Naive B cell (primary cell): Measurements from ENCODE around the gene SLCO4A1. TPM values are rescaled to one million over a fixed set of nuclear protein-coding genes. Genes with fewer than 3 reads are reported as not detected.

ENCODE experiments used
- ATAC-seq, 2 donors: fragments of 150-1000 bp; cut with Tn5 transposase; 2 replicates each; pipeline ENCODE4 v1.10.0; 2021; ENCODE audit warnings: low read depth in 2 of 2, mild to moderate bottlenecking in 2 of 2, moderate library complexity in 2 of 2
- DNase-seq: peaks from one replicate; pipeline ENCODE4 v3.0.0; 2022
- H3K27ac Mint-ChIP-seq, 6 donors: one replicate each; pipeline ENCODE4 v1.8.0; 2020 to 2022; ENCODE audit warnings: mild to moderate bottlenecking in 6 of 6, mixed read lengths in 6 of 6, moderate library complexity in 5 of 6, inconsistent platforms in 2 of 6
- H3K27me3 Mint-ChIP-seq, 3 donors: one replicate each; pipeline ENCODE4 v1.8.0; 2021 to 2022; ENCODE audit warnings: mixed read lengths in 3 of 3, mild to moderate bottlenecking in 1 of 3
- H3K36me3 Mint-ChIP-seq, 2 donors: one replicate each; pipeline ENCODE4 v1.8.0; 2020 to 2022; ENCODE audit warnings: mixed read lengths in 2 of 2, inconsistent platforms in 1 of 2, mild to moderate bottlenecking in 1 of 2
- H3K4me1 Mint-ChIP-seq, 3 donors: one replicate each; pipeline ENCODE4 v1.8.0; 2020 to 2022; ENCODE audit warnings: mixed read lengths in 3 of 3, inconsistent platforms in 1 of 3, mild to moderate bottlenecking in 1 of 3, moderate library complexity in 1 of 3
- H3K4me3 Mint-ChIP-seq, 8 donors: one replicate each; pipeline ENCODE4 v1.8.0; 2020 to 2022; ENCODE audit warnings: mild to moderate bottlenecking in 8 of 8, mixed read lengths in 8 of 8, moderate library complexity in 8 of 8, inconsistent platforms in 2 of 8
- H3K9me3 Mint-ChIP-seq, 7 donors: one replicate each; pipeline ENCODE4 v1.8.0; 2020 to 2022; ENCODE audit warnings: mixed read lengths in 7 of 7, mild to moderate bottlenecking in 5 of 7, inconsistent platforms in 2 of 7, moderate library complexity in 1 of 7
- polyA plus RNA-seq, 6 donors: library from polyadenylated mRNA; unstranded; fragments of 300-500 nt; fragmentation: Illumina TruSeq; gene quantifications; one replicate each; pipeline ENCODE4 v1.2.3, GENCODE V29; 2021; ENCODE audit warnings: low read depth in 6 of 6

Gene SLCO4A1, protein sequence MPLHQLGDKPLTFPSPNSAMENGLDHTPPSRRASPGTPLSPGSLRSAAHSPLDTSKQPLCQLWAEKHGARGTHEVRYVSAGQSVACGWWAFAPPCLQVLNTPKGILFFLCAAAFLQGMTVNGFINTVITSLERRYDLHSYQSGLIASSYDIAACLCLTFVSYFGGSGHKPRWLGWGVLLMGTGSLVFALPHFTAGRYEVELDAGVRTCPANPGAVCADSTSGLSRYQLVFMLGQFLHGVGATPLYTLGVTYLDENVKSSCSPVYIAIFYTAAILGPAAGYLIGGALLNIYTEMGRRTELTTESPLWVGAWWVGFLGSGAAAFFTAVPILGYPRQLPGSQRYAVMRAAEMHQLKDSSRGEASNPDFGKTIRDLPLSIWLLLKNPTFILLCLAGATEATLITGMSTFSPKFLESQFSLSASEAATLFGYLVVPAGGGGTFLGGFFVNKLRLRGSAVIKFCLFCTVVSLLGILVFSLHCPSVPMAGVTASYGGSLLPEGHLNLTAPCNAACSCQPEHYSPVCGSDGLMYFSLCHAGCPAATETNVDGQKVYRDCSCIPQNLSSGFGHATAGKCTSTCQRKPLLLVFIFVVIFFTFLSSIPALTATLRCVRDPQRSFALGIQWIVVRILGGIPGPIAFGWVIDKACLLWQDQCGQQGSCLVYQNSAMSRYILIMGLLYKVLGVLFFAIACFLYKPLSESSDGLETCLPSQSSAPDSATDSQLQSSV
- 1 to 10 TPM in 3 of 6 donors, under 1 TPM in 3; 0.29 to 4.6 (median 0.91) TPM for polyA plus RNA-seq

DNA sequence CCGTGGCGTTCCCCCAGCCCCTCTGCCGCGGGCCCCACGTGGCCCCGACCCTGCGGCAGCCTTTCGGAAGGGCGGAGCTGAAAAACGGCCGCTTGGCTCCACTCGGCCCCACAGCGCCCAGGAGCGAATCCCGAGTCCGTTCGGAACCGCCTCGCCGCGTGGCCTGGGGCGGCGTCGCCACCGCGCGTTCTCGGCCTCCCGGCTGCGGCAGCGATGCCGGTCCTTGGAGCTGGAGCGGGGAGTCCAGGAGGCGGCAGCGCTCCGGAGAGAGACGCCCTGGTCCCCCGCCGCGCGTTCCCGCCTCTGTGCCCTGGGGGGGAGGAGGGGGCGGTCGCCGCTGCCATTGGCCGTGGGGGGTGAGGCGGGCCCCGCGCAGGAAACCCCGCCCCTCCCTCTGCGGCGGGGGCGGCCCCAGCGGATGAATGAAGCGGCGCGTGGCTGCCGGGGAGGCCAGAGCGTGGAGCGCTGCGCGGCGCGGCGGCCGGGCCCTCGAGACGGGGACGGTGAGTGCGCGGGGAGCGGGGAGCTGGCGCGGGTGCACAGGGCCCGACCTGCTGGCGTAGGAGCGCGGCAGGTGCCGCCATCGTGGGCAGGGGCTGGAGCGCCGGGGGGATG lies at the start of gene SLCO4A1:
SLCO4A1 (plus strand) TSS at position 453 of the 615 bp plus-strand sequence. CDS start 13,952 bp downstream, outside the sequence.
- peaks cover 14 to 17% (median 15%) of the 10 kb centered on the region in 3 donors for H3K4me1 Mint-ChIP-seq
- peak; percentile 89 for DNase-seq
- H3K27me3 Mint-ChIP-seq = peaks cover 0 to 10% (median 10%) of the 10 kb centered on the region in 3 donors
- no peaks in the 10 kb centered on the region for H3K36me3 Mint-ChIP-seq
- ATAC-seq = peak; percentile 88 to 89
- H3K4me3 Mint-ChIP-seq = peak within 1 kb of the TSS; percentile 82 to 93 (median 85)
- H3K27ac Mint-ChIP-seq = peak within 1 kb of the TSS; percentile 39 to 84 (median 57)
- no peaks in the 10 kb centered on the region for H3K9me3 Mint-ChIP-seq

DNA sequence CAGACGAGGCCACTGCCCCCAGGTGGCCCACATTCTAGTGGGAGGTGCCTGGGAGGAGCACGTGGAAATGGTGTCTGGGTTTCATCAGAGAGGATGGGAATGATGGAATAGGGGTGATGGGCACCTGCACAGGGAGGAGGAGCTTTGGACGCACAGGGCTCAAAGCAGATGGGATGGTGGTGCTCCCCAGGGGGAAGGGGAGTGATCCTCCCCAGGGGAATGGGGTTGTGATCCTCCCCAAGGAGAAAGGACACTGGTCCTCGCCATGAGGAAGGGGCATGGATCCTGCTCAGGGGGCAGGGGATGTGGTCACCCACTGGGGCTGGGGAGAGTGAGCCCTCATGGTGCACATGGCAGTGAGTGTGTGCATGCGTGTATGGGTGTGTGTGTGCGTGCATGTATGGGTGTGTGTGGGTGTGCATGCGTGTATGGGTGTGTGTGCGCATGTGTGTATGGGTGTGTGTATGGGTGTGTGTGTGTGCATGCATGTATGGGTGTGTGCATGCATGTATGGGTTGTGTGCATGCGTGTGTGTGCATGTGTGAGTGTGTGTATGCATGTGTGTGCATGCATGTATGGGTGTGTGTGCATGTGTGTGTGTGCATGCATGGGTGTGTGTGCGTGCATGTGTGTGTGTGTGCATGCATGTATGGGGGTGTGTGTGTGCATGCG lies 49.7 kb upstream of the SLCO4A1 start:
- peaks cover under 1 to 15% (median 4%) of the 10 kb centered on the region in 3 donors for H3K4me1 Mint-ChIP-seq

DNA sequence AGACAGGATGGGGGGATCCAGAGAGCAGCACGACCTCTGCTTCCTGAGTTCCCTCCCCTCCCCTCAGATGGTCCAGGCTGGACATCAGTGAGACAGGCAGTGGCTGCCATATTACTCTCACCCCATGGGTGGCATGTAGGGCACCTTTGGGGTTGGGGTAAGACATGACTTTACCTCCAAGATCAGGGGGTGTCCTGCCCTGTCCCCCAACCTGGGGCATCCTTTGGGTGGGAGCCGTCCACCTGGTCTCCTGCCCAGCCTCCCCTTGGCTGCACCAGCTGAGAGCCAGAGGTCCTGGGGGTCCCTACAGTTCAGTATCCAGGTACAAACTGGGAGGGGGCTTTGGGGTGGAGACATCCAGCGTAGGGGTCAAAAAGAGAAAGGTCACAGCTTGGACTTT lies 48.7 kb upstream of the SLCO4A1 start:
- peaks cover 16 to 73% (median 40%) of the 10 kb centered on the region in 3 donors for H3K27me3 Mint-ChIP-seq
- H3K4me1 Mint-ChIP-seq = peaks cover 10 to 24% (median 10%) of the 10 kb centered on the region in 3 donors
- H3K36me3 Mint-ChIP-seq = no peaks in the 10 kb centered on the region
- no peak overlapping the region for H3K27ac Mint-ChIP-seq
- DNase-seq (no peak), ATAC-seq (no peak)
- H3K9me3 Mint-ChIP-seq = peaks cover 0 to 4% (median 0%) of the 10 kb centered on the region in 7 donors
- H3K4me3 Mint-ChIP-seq = no peak overlapping the region

More for the DNA sequence above, 49.7 kb upstream of the SLCO4A1 start:
- no peaks in the 10 kb centered on the region for H3K9me3 Mint-ChIP-seq
- no peaks in the 10 kb centered on the region for H3K36me3 Mint-ChIP-seq
- peak overlapping the region in 2 of 6 donors; percentile 32 for H3K27ac Mint-ChIP-seq
- peak overlapping the region in 1 of 8 donors; percentile 50 for H3K4me3 Mint-ChIP-seq
- ATAC-seq = no peak
- no peak for DNase-seq
- H3K27me3 Mint-ChIP-seq = peaks cover 16 to 67% (median 40%) of the 10 kb centered on the region in 3 donors

DNA sequence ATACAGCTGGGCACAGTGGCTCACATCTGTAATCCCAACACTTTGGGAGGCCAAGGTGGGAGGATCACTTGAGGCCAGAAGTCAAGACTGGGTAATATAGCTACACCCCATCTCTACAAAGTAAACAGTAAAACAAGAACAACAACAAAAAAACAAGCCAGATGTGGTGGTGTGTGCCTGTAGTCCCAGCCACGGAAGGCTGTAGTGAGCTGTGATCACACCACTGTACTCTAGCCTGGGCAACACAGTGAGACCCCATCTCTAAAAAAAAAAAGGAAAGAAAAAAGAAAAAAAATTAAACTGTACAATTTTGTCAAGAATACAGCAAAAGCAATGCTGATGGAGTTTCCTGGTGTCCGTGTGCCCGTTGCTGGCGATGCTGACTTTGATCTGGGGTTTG lies 47.2 kb upstream of the SLCO4A1 start:
- Mint-ChIP-seq H3K36me3 (no peaks in the 10 kb centered on the region), H3K9me3 (peaks cover 0 to 4% (median 0%) of the 10 kb centered on the region in 7 donors), H3K4me1 (peaks cover 15 to 38% (median 18%) of the 10 kb centered on the region in 3 donors), H3K4me3 (no peak overlapping the region), H3K27me3 (peaks cover 16 to 64% (median 40%) of the 10 kb centered on the region in 3 donors), H3K27ac (no peak overlapping the region)
- no peak for DNase-seq
- ATAC-seq = no peak

DNA sequence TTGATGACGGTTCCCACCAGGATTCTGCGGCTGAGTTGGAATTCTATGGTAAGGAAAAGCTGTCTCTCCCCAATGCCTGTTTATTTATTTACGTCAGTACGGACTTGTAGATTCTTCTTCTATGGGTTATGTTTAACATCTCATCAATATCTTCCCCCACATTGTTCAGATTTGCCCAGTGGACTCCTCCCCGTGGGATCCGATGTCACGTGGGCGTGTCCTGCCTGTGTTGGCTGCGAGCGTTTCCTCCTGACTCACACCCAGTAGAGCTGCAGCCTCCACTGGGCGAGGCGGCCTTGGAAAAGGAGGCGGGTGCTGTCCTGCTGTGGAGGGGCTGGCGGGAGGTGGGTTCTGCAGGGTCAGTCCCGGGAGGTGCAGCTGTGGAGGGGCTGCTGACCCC lies 46.8 kb upstream of the SLCO4A1 start:
- Mint-ChIP-seq H3K4me3 (no peak overlapping the region), H3K4me1 (peaks cover 15 to 41% (median 18%) of the 10 kb centered on the region in 3 donors), H3K27ac (peak overlapping the region in 1 of 6 donors; percentile 2), H3K27me3 (peaks cover 16 to 59% (median 39%) of the 10 kb centered on the region in 3 donors), H3K9me3 (peaks cover 0 to 4% (median 0%) of the 10 kb centered on the region in 7 donors), H3K36me3 (no peaks in the 10 kb centered on the region)
- DNase-seq = no peak
- no peak for ATAC-seq

DNA sequence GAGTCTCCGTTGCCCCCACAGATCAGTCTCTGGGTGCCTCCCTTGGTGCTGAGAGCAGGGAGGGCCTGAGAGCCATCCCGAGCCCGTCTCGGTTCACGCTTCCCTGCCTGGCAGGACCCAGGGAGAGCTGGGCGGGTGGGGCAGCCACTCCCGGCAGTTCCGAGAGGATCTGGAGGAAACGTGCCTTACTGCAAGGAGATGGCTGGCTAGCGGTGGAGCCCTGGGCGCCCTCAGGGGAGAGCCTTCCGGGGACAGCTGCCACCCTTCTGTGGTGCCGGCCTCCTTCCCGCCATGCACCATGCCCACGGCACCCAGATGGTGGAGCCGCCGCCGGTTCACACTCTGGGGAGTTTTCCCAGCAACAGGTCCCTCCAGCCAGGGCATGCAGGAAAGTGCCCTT lies 45.8 kb upstream of the SLCO4A1 start:
- peaks cover 15 to 49% (median 29%) of the 10 kb centered on the region in 3 donors for H3K27me3 Mint-ChIP-seq
- no peaks in the 10 kb centered on the region for H3K36me3 Mint-ChIP-seq
- no peak overlapping the region for H3K27ac Mint-ChIP-seq
- H3K4me1 Mint-ChIP-seq = peaks cover 17 to 42% (median 18%) of the 10 kb centered on the region in 3 donors
- peaks cover 0 to 4% (median 0%) of the 10 kb centered on the region in 7 donors for H3K9me3 Mint-ChIP-seq
- ATAC-seq (no peak), DNase-seq (no peak)
- no peak overlapping the region for H3K4me3 Mint-ChIP-seq

DNA sequence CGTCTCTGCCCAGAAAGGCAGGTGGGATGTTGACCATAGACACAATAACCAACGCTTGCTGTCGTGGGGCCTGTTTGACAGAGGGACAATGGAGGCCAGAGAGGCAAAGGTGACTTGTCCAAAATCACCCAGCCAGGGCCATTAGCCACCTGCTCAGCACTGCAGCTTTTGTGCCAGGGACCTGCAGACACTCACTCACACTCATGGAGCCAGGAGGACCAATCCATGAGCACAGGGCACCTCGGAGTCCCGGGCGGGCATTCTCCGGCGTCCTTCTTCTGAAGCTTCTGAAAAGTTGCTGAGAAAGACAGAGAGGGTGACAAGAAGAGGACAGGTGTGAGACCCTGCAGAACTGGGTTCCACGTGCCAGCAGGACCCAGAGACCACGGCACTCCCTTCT lies 45.4 kb upstream of the SLCO4A1 start:
- DNase-seq (no peak), ATAC-seq (no peak)
- Mint-ChIP-seq H3K4me3 (no peak overlapping the region), H3K4me1 (peaks cover 15 to 43% (median 21%) of the 10 kb centered on the region in 3 donors), H3K36me3 (no peaks in the 10 kb centered on the region), H3K27ac (no peak overlapping the region), H3K27me3 (peaks cover 13 to 45% (median 25%) of the 10 kb centered on the region in 3 donors), H3K9me3 (peaks cover 0 to 4% (median 0%) of the 10 kb centered on the region in 7 donors)

DNA sequence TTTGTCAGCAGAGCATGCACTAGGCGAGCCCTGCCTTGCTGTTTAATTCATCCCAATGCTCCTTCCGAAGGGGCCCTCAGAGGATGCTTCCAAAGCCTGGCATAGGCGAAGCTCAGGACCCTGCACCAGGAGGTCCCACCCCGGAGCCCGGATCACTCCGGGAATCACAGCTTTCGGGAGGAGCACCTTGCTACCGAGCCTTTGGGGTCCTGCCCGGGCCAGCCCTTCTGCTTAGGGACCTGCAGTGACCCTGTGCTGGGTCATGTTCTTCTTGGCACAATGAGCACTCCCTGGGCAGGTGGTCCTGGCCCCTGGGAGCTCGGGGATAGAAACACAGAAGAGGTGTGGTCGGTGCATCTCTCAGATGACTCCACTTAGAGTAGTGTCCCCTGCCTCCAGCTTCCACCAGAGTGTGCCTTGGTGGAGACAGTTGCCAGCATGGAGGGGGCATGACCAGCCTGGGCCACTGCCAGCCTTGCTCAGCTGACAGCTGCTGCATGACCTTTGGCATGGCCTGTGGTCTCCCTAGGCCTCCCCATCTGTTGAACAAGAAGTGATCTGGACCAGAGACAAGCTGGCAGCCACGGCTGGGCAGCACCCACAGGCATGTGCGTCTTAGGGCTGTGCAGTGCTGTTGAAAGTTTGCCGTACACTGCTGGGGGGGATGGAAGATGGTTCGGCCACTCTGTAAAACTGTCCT lies 44.7 kb upstream of the SLCO4A1 start:
- Mint-ChIP-seq H3K4me3 (peak overlapping the region in 1 of 8 donors; percentile 15), H3K36me3 (no peaks in the 10 kb centered on the region), H3K27me3 (peaks cover 17 to 39% (median 18%) of the 10 kb centered on the region in 3 donors), H3K9me3 (peaks cover 0 to 4% (median 0%) of the 10 kb centered on the region in 7 donors), H3K27ac (no peak overlapping the region), H3K4me1 (peaks cover 21 to 44% (median 28%) of the 10 kb centered on the region in 3 donors)
- ATAC-seq = no peak
- DNase-seq = no peak

DNA sequence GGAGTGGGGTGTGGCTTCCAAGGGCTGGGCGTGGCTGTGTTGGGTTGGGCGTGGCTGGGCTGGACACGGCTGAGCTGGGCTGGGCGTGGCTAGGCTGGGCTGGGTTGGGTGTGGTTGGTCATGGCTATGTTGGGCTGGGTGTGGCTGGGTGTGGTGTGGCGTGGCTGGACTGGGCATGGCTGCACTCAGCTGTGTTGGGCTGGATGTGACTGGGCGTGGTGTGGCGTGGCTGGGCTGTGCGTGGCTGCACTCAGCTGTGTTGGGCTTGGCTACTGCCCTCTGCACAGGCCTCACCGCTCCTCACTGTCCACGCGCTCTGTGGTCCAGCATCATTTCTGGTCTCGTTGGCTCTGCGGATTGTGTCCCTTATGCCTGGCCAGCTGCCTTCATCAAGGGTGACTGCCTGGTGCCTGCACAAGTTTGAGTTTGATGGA lies 43.5 kb upstream of the SLCO4A1 start:
- Mint-ChIP-seq H3K4me1 (peaks cover 28 to 54% (median 39%) of the 10 kb centered on the region in 3 donors), H3K9me3 (peaks cover 0 to 4% (median 0%) of the 10 kb centered on the region in 7 donors), H3K4me3 (peak overlapping the region in 4 of 8 donors; percentile 32 to 68 (median 38)), H3K36me3 (no peaks in the 10 kb centered on the region), H3K27me3 (peaks cover 16 to 32% (median 17%) of the 10 kb centered on the region in 3 donors), H3K27ac (peak overlapping the region in 3 of 6 donors; percentile 18 to 85 (median 57))
- DNase-seq (no peak), ATAC-seq (no peak)

DNA sequence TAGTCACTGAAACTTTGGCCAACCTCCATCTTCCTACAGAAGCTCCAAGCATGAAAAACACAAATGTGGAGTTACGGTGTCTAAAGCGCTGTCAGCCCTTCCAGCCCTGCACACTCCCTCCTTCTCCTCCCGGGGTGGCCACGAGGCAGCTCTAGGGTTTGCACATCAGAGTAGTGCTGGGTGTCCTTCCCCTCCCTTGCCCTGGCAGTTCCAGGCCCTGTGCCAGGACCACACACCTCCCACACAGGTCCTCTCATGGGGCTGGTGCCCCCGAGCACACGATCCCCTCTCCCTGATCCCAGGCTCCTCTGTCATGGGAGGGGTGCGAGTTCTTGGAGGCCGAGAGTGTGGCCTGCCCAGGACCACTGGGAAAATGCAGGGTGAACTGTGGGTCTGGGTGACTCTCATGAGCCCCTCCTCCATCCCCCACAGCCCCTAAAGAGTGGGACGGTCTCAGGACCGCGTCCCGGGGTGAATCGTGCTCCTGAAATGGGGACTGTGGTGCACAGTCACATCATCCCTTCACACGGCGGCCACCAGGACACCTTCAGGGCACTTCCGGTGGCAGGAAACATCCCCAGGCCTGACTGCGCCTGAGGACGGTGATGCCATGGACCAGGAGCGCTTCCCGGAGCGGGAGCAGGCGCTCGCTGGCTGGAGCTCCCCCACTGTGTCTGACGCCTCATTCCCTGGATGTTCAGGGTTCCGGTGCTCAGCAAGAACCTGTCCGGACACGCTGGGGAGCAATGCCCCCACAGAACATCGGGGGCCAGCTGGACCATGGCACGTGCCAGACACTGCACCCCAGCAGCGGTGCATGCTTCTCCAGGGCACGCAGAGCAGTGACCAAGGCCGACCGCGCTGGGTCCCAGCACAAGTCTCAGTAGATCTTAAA lies 42.8 kb upstream of the SLCO4A1 start:
- Mint-ChIP-seq H3K27ac (peak overlapping the region in 1 of 6 donors; percentile 65), H3K27me3 (peaks cover 14 to 31% (median 17%) of the 10 kb centered on the region in 3 donors), H3K4me3 (peak overlapping the region in 2 of 8 donors; percentile 32 to 68), H3K4me1 (peaks cover 28 to 54% (median 45%) of the 10 kb centered on the region in 3 donors), H3K9me3 (peaks cover 0 to 4% (median 0%) of the 10 kb centered on the region in 7 donors), H3K36me3 (no peaks in the 10 kb centered on the region)
- DNase-seq (no peak), ATAC-seq (no peak)

DNA sequence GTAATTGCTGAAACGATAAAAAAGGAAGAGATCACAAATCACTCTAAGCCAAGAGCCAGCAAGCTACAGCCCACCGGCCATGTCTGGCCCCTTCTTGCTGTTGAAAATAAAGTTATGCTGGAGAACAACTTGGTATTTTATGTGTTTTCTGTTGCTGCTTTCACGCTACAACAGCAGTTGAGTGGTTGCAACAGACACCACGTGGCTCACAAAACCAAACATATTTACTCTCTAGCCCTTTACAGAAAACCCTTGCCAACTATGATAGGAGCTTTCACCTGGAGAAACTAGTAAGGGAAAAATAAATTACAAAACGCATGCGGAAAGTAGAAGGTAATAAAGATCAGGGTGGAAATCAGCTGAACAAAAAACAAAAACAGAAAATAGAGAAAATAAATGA lies 41.1 kb upstream of the SLCO4A1 start:
- DNase-seq = no peak
- no peak for ATAC-seq
- Mint-ChIP-seq H3K9me3 (peaks cover 0 to 4% (median 0%) of the 10 kb centered on the region in 7 donors), H3K27me3 (peaks cover 0 to 14% (median 5%) of the 10 kb centered on the region in 3 donors), H3K27ac (peak overlapping the region in 2 of 6 donors; percentile 59 to 87), H3K4me1 (peaks cover 40 to 67% (median 57%) of the 10 kb centered on the region in 3 donors), H3K36me3 (no peaks in the 10 kb centered on the region), H3K4me3 (peak overlapping the region in 3 of 8 donors; percentile 9 to 47 (median 26))
